Cardiac muscle cell (in vitro differentiated cells and primary cell): ENCODE results near the gene NOP58. TPM values are rescaled to one million over a fixed set of nuclear protein-coding genes. Genes with fewer than 3 reads are reported as not detected.

Experiments used
- DNase-seq, 2 donors: peaks; one replicate each; pipeline versions ENCODE4 v3.0.0 to v3.0.0-alpha.2; 2010 to 2017; ENCODE audit warnings: low read depth in 1 of 2, low spot score in 1 of 2
- H3K27ac ChIP-seq: fragments of 200-600 bp; sonication (generic); 2 replicates; pipeline ENCODE4 v1.5.1; 2016
- H3K27me3 ChIP-seq: fragments of 200-600 bp; sonication (generic); 2 replicates; pipeline ENCODE4 v1.6.0; 2016; ENCODE audit warnings: control low read depth
- H3K36me3 ChIP-seq: fragments of 200-600 bp; sonication (generic); 2 replicates; pipeline ENCODE4 v1.5.1; 2016; ENCODE audit warnings: control low read depth
- H3K4me1 ChIP-seq: fragments of 200-600 bp; sonication (generic); 2 replicates; pipeline ENCODE4 v1.8.1; 2017; ENCODE audit warnings: low read depth, mild to moderate bottlenecking, mixed run types
- H3K4me3 ChIP-seq: fragments of 200-600 bp; sonication (generic); 2 replicates; pipeline ENCODE4 v1.5.1; 2016; ENCODE audit warnings: mild to moderate bottlenecking
- H3K9me3 ChIP-seq: fragments of 200-600 bp; sonication (generic); 2 replicates; pipeline ENCODE4 v1.5.1; 2017; ENCODE audit warnings: low read depth, mild to moderate bottlenecking, control low read depth
- polyA plus RNA-seq: library from polyadenylated mRNA; unstranded; fragments of >200 nt; fragmentation: Nextera tagmentation; extraction: Ambion mirVana; gene quantifications from 2 replicates; pipeline ENCODE4 v1.2.1, GENCODE V29; 2016
- total RNA-seq: library from RNA; depleted of rRNA; stranded (reverse); fragments of >200 nt; gene quantifications from 2 replicates; pipeline ENCODE4 v1.2.3, GENCODE V29; 2016
- TF ChIP-seq, protein P1 (sequence below): IDR thresholded peaks from 2 replicates; pipeline ENCODE4 v1.5.1; 2012; ENCODE audit warnings: low read depth, mild to moderate bottlenecking, low read length

The NOP58 gene
- total and polyA plus RNA-seq, 2 experiments from 2014 or later = 66.3 to 75.0 TPM

- no peaks in the 10 kb centered on the region for H3K36me3 ChIP-seq
- H3K9me3 ChIP-seq = no peaks in the 10 kb centered on the region
- no peak for DNase-seq
- H3K27me3 ChIP-seq = no peaks in the 10 kb centered on the region
- H3K4me3 ChIP-seq = no peak overlapping the region
- TF ChIP-seq, protein P1, sequence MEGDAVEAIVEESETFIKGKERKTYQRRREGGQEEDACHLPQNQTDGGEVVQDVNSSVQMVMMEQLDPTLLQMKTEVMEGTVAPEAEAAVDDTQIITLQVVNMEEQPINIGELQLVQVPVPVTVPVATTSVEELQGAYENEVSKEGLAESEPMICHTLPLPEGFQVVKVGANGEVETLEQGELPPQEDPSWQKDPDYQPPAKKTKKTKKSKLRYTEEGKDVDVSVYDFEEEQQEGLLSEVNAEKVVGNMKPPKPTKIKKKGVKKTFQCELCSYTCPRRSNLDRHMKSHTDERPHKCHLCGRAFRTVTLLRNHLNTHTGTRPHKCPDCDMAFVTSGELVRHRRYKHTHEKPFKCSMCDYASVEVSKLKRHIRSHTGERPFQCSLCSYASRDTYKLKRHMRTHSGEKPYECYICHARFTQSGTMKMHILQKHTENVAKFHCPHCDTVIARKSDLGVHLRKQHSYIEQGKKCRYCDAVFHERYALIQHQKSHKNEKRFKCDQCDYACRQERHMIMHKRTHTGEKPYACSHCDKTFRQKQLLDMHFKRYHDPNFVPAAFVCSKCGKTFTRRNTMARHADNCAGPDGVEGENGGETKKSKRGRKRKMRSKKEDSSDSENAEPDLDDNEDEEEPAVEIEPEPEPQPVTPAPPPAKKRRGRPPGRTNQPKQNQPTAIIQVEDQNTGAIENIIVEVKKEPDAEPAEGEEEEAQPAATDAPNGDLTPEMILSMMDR = no peak
- H3K27ac ChIP-seq = no peak overlapping the region
- no peaks in the 10 kb centered on the region for H3K4me1 ChIP-seq
These were observed 15.9 kb upstream of the NOP58 start for GRCh38 chr2:202249521-202250253.

GRCh38 chr2:202251494-202251893, 14.1 kb upstream of the NOP58 start:
- TF ChIP-seq, protein P1 = no peak
- no peak overlapping the region for H3K27ac ChIP-seq
- H3K9me3 ChIP-seq = no peaks in the 10 kb centered on the region
- DNase-seq = peak in 1 of 2 donors; percentile 77
- H3K36me3 ChIP-seq = no peaks in the 10 kb centered on the region
- no peak overlapping the region for H3K4me3 ChIP-seq
- no peaks in the 10 kb centered on the region for H3K27me3 ChIP-seq
- no peaks in the 10 kb centered on the region for H3K4me1 ChIP-seq

DNA sequence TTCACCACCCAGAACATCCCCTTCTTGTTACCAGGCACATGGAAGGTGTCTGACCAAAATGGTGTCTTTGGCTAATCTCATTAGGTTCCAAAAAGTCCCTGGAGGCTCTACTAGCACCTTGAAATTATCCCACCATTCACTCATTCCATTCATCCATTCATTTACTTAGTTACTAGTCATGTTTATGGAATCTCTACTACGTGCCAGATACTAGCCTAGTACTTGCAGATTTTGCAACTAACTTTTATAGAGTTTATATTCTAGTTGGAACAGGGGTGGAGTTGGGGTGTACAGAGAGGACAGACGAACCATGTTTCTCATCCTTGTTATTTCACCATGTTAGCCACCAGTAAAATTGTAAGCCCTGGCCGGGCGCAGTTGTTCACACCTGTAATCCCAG, 4.0 kb upstream of the NOP58 start:
- H3K27ac ChIP-seq = no peak overlapping the region
- no peak for DNase-seq
- no peaks in the 10 kb centered on the region for H3K4me1 ChIP-seq
- H3K27me3 ChIP-seq = no peaks in the 10 kb centered on the region
- no peaks in the 10 kb centered on the region for H3K36me3 ChIP-seq
- no peaks in the 10 kb centered on the region for H3K9me3 ChIP-seq
- H3K4me3 ChIP-seq = no peak overlapping the region
- TF ChIP-seq, protein P1 = no peak

DNA sequence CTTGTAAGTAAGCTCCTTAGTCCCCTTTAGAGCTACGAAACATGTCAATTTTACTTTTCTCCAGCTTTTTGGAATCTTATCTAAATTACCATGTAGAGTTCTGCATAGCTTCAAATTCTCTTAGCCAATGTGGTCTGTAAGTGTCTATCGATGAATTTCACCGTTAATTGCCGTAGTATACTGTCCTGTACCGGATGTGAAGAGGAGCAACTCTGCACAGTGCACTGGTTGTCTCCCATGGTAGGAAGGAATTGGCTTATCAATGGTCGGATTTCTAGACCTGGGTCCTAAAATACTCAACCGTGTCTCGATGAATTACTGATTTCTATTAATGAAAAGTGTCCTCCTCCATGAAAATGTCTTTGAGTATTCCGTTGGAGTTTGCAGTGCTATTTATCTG, 1.9 kb downstream of the NOP58 start:
- TF ChIP-seq, protein P1 = no peak
- peaks cover 5% of the 10 kb centered on the region for H3K4me1 ChIP-seq
- H3K27me3 ChIP-seq = no peaks in the 10 kb centered on the region
- peaks cover 2% of the 10 kb centered on the region for H3K36me3 ChIP-seq
- DNase-seq = no peak
- peak overlapping the region; percentile 83 for H3K4me3 ChIP-seq
- H3K9me3 ChIP-seq = no peaks in the 10 kb centered on the region
- H3K27ac ChIP-seq = no peak overlapping the region

DNA sequence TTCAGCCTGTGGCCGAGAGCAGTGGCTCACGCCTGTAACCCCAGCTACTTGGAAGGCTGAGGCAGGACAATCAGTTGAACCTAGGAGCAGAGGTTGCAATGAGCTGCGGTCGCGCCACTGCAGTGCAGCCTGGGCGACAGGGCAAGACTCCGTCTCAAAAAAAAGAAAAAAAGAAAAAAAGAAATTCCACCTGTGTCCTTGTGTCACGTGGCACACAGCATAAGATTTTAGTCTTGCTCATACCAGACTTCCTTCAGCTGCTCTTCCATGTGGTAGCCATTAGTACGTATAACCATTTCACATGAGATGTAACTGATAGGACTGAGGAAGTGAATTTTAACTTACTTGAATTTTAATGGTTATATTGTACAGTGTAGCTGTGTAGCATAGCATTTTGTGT, 4.0 kb downstream of the NOP58 start:
- Histone ChIP-seq H3K4me3 (no peak overlapping the region), H3K27me3 (no peaks in the 10 kb centered on the region), H3K9me3 (no peaks in the 10 kb centered on the region), H3K27ac (peak overlapping the region; percentile 20), H3K4me1 (peaks cover 5% of the 10 kb centered on the region), H3K36me3 (peaks cover 3% of the 10 kb centered on the region)
- TF ChIP-seq, protein P1 = no peak
- DNase-seq = no peak
